Nephron progenitor cell (in vitro differentiated cells): Measurements from ENCODE around the gene RTP4.

Experiments used
- DNase-seq: peaks from one replicate; pipeline ENCODE4 v3.0.0; 2021
- H3K27ac Mint-ChIP-seq: 2 replicates; pipeline ENCODE4 v1.8.0; 2021; ENCODE audit warnings: mild to moderate bottlenecking, moderate library complexity, mixed read lengths
- H3K27me3 Mint-ChIP-seq: 2 replicates; pipeline ENCODE4 v1.8.0; 2021; ENCODE audit warnings: mild to moderate bottlenecking, low read depth, mixed read lengths; ENCODE audit not compliant: poor library complexity
- H3K36me3 Mint-ChIP-seq: 2 replicates; pipeline ENCODE4 v1.8.0; 2021; ENCODE audit warnings: low read depth, mixed read lengths
- H3K4me1 Mint-ChIP-seq: 2 replicates; pipeline ENCODE4 v1.8.0; 2021; ENCODE audit warnings: mixed read lengths
- H3K4me3 Mint-ChIP-seq: 2 replicates; pipeline ENCODE4 v1.8.0; 2021; ENCODE audit warnings: mild to moderate bottlenecking, moderate library complexity, mixed read lengths
- H3K9me3 Mint-ChIP-seq: 2 replicates; pipeline ENCODE4 v1.8.0; 2021; ENCODE audit warnings: mild to moderate bottlenecking, moderate library complexity, mixed read lengths
- CTCF ChIP-seq: fragments of 200-600 bp; sonication (generic); IDR thresholded peaks from 2 replicates; pipeline ENCODE4 v1.5.0; 2021; ENCODE audit warnings: antibody characterized with exemption

RTP4 gene

GRCh38 chr3:187375581-187375980 lies 7.4 kb downstream of the RTP4 start:
- TF ChIP-seq CTCF = no peak
- H3K4me3 Mint-ChIP-seq = no peak overlapping the region
- H3K27ac Mint-ChIP-seq = no peak overlapping the region
- H3K36me3 Mint-ChIP-seq = no peaks in the 10 kb centered on the region
- no peaks in the 10 kb centered on the region for H3K9me3 Mint-ChIP-seq
- H3K4me1 Mint-ChIP-seq = peaks cover 16% of the 10 kb centered on the region
- no peak for DNase-seq
- peaks cover 13% of the 10 kb centered on the region for H3K27me3 Mint-ChIP-seq

- Mint-ChIP-seq H3K4me1 (peaks cover 38% of the 10 kb centered on the region), H3K4me3 (no peak overlapping the region), H3K36me3 (no peaks in the 10 kb centered on the region), H3K9me3 (no peaks in the 10 kb centered on the region), H3K27me3 (peaks cover 13% of the 10 kb centered on the region), H3K27ac (no peak overlapping the region)
- TF ChIP-seq CTCF = no peak
- no peak for DNase-seq
Observed at GRCh38 chr3:187377842-187378241, 9.7 kb downstream of the RTP4 start.

GRCh38 chr3:187382609-187383151 lies 14.5 kb downstream of the RTP4 start:
- Mint-ChIP-seq H3K27ac (peak overlapping the region; percentile 98), H3K36me3 (peaks cover 5% of the 10 kb centered on the region), H3K4me1 (peaks cover 57% of the 10 kb centered on the region), H3K4me3 (no peak overlapping the region), H3K9me3 (peaks cover 12% of the 10 kb centered on the region), H3K27me3 (peaks cover 4% of the 10 kb centered on the region)
- TF ChIP-seq CTCF = no peak
- peak; percentile 11 for DNase-seq

GRCh38 chr3:187383246-187383645 lies 15.1 kb downstream of the RTP4 start:
- Mint-ChIP-seq H3K27ac (peak overlapping the region; percentile 98), H3K27me3 (peaks cover 4% of the 10 kb centered on the region), H3K4me1 (peaks cover 57% of the 10 kb centered on the region), H3K4me3 (no peak overlapping the region), H3K36me3 (peaks cover 8% of the 10 kb centered on the region), H3K9me3 (peaks cover 17% of the 10 kb centered on the region)
- no peak for TF ChIP-seq CTCF
- no peak for DNase-seq

- no peak for DNase-seq
- H3K9me3 Mint-ChIP-seq = peaks cover 36% of the 10 kb centered on the region
- H3K4me1 Mint-ChIP-seq = peaks cover 43% of the 10 kb centered on the region
- H3K27me3 Mint-ChIP-seq = peaks cover under 1% of the 10 kb centered on the region
- no peak overlapping the region for H3K4me3 Mint-ChIP-seq
- no peak for TF ChIP-seq CTCF
- H3K36me3 Mint-ChIP-seq = peaks cover 18% of the 10 kb centered on the region
- H3K27ac Mint-ChIP-seq = no peak overlapping the region
Observed at GRCh38 chr3:187385296-187385695, 17.1 kb downstream of the RTP4 start.

GRCh38 chr3:187396661-187397060 lies 28.5 kb downstream of the RTP4 start:
- H3K27ac Mint-ChIP-seq = no peak overlapping the region
- H3K27me3 Mint-ChIP-seq = no peaks in the 10 kb centered on the region
- DNase-seq = no peak
- no peaks in the 10 kb centered on the region for H3K9me3 Mint-ChIP-seq
- H3K4me3 Mint-ChIP-seq = no peak overlapping the region
- no peaks in the 10 kb centered on the region for H3K36me3 Mint-ChIP-seq
- TF ChIP-seq CTCF = no peak
- peaks cover 7% of the 10 kb centered on the region for H3K4me1 Mint-ChIP-seq
